Inflammatory macrophage treated with lipopolysaccharide for 1 hour (primary cell): ENCODE results near the gene PILRB.
"Not testable (repeated sequence)": the region's sequence is repeated elsewhere in the genome, so short reads cannot be mapped to it uniquely, and the experiment has no call there.

Experiments
- DNase-seq, 2 donors: peaks; one replicate each; pipeline ENCODE4 v3.0.0-alpha.2; 2020 to 2022

PILRB gene

GRCh38 chr7:100378114-100378755, 20.3 kb downstream of the PILRB start:
- DNase-seq = no peak

- DNase-seq = peak; percentile 68 to 81
Measured at GRCh38 chr7:100380196-100380595, 22.3 kb downstream of the PILRB start.

GRCh38 chr7:100381531-100382233, 23.8 kb downstream of the PILRB start:
- not testable (repeated sequence) for DNase-seq

GRCh38 chr7:100382234-100382853, 24.4 kb downstream of the PILRB start:
- DNase-seq = not testable (repeated sequence)

DNA sequence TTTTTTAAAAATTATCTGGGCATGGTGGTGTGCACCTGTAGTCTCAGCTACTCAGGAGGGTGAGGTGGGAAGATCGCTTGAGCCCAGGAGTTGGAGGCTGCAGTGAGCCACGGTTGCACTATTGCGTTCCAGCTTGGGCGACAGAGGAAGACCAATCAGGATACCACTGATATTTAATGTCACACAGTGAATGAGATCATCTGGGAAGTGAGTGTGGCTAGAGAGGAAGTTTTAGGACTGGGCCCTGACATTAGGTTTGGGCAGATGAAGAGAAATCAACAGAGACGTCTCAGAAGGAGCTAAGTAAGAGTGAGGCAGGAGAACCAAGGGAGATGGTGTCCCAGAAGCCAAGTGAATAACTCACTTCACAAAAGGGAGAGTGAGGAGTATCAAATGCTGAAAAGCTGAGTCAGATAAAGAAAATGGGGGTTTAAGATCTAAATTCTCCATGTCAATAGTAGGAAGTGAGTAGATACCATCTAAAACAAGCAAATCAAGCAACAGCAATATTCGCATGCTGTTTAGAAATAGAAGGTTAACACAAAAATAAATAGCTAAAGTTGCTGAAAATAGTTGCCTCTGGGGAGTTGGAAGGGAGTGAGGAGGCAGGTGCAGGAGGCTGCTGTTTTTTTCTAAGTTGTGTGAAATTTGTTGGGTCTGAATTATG, 26.8 kb downstream of the PILRB start:
- peak; percentile 70 to 77 for DNase-seq

DNA sequence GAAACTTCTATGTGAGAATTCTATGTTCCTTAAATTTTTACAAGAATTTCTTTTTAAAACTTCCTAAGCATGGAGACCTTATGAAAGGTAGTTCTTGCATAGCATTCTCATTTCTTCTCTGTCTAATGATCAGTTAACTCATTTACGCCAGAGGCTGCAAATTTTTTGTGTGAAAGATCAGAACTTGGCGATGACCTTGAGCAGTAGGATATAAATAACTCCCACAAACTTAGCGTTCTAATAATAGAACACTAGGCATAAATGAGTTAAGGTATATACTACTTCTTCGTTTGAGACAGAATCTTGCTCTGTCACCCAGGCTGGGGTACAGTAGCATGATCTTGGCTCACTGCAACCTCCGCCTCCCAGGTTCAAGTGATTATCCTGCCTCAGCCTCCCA, 29.0 kb downstream of the PILRB start:
- no peak for DNase-seq

- DNase-seq = peak in 1 of 2 donors; percentile 51
Measured at GRCh38 chr7:100387695-100388094, 29.8 kb downstream of the PILRB start.

DNA sequence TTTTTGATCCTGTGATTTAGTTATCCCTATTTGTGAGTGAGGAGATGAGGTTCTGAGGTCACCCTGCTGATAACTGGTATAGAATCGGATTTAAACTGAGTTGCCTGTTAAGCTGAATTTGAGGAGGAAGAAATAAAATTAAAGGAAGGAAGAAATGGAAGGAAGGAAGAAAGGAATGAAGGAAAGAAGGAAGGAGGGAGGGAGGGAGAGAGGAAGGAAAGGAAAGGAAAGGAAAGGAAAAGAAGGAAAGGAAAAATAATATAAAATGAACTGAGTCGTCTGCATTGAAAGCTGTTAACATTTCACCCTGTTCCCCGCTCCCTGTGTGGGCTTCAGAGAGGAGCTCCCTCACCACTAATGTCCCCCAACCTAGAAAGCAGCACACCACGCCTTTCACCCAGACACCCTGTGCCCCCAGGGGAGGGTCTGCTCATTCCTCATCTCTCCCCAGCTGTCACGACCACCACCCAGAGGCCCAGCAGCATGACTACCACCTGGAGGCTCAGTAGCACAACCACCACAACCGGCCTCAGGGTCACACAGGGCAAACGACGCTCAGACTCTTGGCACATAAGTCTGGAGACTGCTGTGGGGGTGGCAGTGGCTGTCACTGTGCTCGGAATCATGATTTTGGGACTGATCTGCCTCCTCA, 31.6 kb downstream of the PILRB start:
- DNase-seq = no peak

DNA sequence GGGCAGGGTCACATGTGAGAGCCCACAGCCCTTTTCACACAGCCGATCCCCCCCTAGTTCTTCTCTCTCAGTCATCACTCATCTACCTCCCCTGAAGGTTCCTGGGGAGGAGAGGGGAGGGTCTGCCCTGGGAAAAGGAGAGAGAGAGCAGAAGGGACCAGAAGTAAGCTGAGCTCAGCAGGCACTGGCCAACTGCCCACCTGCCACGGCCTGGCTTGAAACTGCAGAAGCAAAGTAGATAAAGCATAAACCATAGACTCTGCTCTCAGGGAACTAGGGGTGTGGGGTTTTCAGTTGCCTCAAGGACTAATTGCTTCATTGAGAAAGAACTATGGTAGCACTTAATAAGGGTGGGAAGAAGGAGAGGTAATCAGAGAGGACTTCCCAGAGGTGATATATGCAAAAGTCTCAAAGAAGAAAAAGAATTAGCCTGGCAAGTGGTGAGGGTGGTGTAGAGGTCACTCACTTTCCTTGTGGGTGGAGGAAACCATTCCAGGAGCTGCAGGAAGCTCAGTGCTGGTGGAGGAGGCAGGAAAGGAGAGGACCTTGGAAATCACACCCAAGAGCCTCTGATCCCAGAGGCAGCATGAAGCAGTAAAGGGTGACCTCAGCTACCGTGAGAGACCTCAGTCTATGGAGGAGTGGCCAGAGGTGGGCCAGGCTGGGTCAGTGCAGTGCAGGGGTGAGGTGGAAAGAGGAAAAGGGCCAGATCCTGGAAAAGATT, 32.5 kb downstream of the PILRB start:
- no peak for DNase-seq

DNA sequence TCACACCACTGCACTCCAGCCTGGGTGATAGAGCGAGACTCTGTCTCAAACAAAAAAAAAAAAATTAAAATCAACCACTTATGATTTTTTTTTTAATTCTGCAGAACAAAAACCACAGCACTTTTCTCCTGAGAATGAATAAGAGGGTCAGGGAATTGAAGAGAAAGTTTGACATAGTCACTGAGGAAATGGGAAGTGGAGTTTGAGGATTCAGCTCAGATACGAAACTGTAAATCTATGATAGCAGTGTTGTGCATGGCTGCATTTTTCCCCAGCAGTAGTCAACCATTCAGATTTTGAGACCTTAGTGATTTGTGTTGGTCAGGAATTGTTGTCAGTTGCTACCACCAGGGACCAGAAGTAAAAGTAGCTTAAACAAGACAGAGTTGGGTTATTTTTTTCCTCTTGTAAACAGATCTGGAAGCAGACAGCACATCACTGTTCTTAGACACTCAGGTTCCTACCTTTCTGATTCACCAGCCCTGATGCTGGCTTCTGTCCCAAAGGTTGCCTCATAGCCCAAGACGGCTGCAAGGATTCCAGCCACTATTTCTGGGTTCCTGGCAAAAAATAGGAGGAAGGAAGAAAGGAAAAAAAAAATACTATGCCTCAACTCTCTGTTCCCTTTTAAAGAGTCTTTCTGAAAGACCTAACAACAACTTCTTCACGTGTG, 35.5 kb downstream of the PILRB start:
- DNase-seq = no peak

- no peak for DNase-seq
Measured at GRCh38 chr7:100394077-100394476, 36.2 kb downstream of the PILRB start.

- peak; percentile 84 to 89 for DNase-seq
Measured at GRCh38 chr7:100396421-100396982, 38.6 kb downstream of the PILRB start.

- DNase-seq = no peak
Measured at GRCh38 chr7:100397315-100398081, 39.6 kb downstream of the PILRB start.

DNA sequence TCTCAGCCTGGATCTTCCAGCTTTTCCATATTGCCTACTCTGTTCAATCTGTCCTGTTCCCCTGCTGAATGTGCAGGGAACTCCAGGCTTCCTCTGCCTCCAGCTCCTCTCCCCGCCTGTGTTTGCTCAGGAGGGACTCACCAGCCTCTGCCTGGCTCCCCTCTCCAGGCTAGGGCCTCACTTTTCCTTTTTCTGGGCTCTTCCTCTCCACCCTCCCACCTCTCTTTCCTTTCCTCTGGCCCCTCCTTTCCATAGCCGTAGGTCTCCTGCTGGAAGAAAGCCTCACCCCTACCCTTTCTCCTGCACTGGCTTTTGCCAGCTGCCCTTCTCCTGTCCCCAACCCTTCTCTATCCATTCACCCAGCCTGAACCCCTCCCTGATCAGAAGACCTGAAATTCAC, 40.3 kb downstream of the PILRB start:
- no peak for DNase-seq

DNA sequence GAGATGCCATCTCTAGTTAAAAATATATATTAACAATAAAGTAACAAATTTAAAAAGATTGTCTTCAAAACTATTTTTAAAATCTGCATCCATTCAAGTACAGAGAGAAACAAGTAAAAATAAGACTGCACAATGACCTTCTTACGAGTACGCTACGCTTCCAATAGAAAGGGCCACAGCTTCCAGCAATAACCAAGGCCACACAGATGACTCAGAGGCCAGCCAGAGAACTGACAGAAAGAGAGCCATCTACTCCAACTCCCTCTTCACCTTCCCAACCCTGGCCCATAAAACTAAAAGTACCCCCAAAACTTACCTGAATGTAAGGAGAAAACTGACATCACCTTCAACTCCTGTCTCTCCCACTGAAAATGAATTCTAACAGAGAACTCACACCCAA, 42.1 kb downstream of the PILRB start:
- no peak for DNase-seq

DNA sequence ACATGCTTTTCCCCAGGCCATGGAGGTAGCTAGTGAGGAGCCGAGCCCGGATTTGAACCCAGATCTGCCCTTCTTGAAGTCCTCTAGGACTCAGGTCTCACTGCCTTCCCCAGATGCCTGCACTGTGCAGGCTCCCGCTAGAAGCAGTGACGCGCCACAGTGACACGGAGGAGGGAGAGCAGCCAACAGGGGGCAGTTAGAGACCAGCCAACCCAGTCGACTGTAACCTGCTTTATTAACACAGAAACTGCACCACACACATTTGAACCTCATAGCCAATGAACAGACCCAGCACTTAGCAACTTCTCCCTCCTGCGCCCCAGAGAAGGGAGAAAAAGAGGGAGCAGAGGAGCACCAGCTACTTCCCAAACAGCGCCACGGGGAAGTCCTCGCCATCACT, 42.7 kb downstream of the PILRB start:
- DNase-seq = no peak

GRCh38 chr7:100401811-100402210, 43.9 kb downstream of the PILRB start:
- no peak for DNase-seq

- no peak for DNase-seq
Measured at GRCh38 chr7:100402241-100402640, 44.3 kb downstream of the PILRB start.

DNA sequence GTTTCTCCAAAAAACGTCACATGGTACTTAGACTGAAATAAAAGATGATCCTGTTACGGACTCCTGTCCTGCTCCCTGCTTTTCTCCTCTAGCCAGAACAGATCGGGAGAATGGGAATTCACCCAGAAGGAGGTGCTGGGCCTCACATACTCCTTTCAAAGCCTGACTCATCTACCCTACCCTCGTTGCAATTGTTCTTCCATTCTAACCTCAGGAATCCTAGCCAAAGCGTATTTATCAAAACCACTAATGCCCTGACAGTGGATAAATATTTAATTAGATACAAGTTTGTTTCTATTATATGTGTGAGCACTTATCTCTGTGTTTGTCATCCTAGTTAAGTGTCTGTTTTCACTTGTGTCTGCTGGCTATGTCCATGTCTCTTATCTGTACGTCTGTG, 48.9 kb downstream of the PILRB start:
- DNase-seq = no peak

DNA sequence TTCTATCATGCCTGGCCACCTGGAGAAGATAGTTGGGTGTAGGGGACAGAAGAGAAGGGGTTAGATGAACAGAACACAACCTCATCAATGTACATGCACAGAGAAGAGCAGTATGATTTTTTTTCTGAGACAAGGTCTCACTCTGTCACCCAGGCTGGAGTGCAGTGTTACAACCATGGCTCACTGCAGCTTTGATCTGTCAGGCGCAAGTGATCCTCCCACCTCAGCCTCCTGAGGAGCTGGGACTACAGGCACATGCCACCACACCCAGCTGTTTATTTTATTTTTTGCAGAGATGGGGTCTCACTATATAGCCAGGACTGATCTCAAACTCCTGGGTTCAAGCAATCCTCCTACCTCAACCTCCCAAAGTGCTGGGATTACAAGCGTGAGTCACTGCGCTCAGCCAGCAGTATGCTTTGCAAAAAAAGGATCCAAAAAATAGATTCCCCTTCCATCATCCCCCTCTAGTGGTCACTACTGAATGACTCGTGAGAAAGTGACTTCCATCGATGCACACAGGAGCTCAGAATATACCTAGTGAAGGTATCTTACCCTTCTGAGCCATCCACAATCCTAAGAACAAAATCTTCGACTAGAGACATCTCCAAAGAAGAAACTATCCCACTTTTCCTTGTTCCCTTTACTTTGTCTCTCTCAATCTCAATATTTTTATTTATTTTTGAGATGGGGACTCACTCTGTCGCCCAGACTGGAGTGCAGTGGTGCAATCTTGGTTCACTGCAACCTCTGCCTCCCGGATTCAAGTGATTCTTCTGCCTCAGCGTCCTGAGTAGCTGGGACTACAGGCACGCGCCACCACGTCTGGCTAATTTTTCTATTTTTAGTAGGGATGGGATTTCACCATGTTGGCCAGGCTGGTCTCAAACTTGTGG, 49.6 kb downstream of the PILRB start:
- DNase-seq = peak; percentile 49 to 88
